Kidney capillary endothelial cell (primary cell): Measurements from ENCODE around the gene C5AR1.
A peak's percentile ranks its signal among the peaks of the same experiment; 100 is the strongest.
"Not testable (repeated sequence)": the region's sequence is repeated elsewhere in the genome, so short reads cannot be mapped to it uniquely, and the experiment has no call there.

Experiments
- DNase-seq: peaks from one replicate; pipeline ENCODE4 v3.0.0-alpha.2; 2018; ENCODE audit warnings: low spot score

C5AR1 gene

GRCh38 chr19:47331931-47332547 is 22.4 kb downstream of the C5AR1 start, which contains the start of gene C5AR2:
TSS of gene C5AR2 (plus strand) at chr19:47332175. CDS start at chr19:47340800, 8,625 bp downstream.
- no peak for DNase-seq

- not testable (repeated sequence) for DNase-seq
These were observed 27.4 kb downstream of the C5AR1 start for GRCh38 chr19:47336765-47337718.

DNA sequence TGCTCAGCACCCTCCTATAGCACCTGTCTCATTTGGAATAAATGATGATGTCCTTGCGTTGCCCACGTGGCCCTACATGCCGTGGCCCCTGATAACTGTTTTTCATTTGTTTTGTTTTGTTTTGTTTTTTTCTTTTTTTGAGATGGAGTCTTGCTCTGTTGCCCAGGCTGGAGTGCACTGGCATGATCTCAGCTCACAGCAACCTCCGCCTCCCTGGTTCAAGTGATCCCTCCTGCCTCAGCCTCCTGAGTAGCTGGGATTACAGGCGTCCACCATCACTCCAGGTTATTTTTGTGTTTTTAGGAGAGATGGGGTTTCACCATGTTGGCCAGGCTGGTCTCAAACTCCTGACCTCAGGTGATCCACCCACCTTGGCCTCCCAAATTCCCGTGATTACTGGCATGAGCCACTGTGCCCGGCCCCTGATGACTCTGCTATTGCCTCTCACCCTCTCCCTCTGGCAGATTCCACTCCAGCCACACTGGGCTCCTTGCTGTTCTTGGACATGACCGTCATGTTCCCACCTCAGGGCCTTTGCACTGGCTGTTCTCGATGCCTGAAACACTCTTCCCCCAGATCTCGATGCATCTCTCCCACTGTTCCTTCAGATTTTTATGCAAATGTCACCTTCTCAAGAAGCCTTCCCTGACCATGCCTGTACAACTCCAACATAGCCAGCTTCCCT is 29.7 kb downstream of the C5AR1 start:
- no peak for DNase-seq

GRCh38 chr19:47340477-47341208 is 31.0 kb downstream of the C5AR1 start:
- no peak for DNase-seq

GRCh38 chr19:47341734-47342133 is 32.1 kb downstream of the C5AR1 start:
- DNase-seq, result no peak

DNA sequence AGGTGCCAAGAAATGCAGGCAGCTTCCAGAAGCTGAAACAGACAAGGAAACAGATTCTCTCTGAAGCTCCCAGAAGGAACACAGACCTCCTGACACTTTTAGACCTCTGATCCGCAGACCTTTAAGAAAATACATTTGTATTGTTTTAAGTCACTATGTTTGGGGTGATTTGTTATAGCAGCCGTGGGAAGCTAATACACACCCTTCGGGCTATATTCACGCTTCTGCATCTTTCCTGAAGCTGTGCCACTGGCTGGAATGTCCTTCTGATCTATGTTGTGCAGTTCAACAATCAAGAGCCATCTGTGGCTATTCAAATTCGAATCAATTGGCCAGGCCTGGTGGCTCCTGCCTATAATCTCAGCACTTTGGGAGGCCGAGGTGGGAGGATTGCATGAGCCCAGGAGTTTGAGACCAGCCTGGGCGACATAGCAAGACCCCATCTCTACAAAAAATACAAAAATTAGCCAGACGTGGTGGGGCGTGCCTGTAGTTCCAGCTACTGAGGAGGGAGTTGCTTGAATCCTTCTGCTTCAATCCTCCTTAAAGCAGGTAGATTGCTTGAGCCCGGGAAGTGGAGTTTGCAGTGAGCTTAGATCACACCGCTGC is 33.6 kb downstream of the C5AR1 start:
- DNase-seq, result no peak

DNA sequence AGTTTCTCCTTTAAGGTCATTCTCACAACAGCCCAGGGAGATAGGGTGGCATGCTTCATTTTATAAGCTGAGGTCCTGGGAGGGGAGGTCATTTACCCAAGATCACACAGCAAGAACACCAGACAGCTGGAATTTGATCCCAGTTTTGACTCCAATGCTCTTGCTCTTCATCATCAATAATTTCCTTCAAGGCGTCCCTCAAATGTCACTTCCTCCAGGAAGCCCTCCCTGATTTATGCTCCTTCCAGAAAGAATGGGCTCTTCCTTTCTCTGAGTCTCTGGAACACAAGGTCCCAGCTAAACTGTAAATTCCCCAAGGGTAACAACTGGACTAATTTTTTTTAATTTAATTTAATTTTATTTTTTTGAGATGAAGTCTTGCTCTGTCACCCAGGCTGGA is 34.8 kb downstream of the C5AR1 start:
- no peak for DNase-seq

DNA sequence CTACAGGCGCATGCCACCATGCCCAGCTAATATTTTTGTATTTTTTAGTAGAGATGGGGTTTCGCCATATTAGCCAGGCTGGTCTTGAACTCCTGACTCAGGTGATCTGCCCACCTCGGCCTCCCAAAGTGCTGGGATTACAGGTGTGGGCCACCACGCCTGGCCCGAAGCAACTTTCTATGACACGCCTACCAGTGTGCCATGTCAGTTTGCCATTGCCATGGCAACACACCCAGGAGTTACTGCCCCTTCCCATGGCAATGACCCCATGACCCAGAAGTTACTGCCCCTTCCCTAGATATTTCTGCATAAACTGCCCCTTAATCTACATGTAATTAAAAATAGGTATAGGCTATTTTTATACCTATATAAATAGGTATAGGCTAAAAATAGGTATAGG is 36.4 kb downstream of the C5AR1 start:
- DNase-seq, result not testable (repeated sequence)

GRCh38 chr19:47348819-47349795 is 39.4 kb downstream of the C5AR1 start, which contains the start of gene DHX34:
TSS of gene DHX34 (plus strand) at chr19:47349315. CDS start at chr19:47353031, 3,716 bp downstream.
- peak; percentile 94 for DNase-seq

GRCh38 chr19:47350630-47351029 is 41.0 kb downstream of the C5AR1 start:
- no peak for DNase-seq

- no peak for DNase-seq
These were observed 41.9 kb downstream of the C5AR1 start for GRCh38 chr19:47351548-47351947.

DNA sequence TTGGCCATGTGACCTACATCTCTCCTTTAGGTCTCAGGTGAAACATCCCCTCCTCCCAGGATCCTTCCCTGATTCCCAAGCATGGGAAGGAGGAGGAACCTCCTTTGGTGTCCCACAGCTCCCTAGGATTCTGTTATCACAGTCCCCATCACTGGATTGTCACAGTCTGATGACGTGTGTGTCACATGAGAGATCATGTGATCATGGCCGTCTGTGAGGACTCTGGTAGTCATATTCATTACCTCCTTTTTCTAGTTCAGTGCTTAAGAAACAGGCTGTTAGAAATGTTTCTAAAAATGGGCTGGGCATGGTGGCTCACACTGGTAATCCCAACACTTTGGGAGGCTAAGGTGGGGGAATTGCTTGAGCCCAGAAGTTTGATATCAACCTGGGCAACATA is 42.4 kb downstream of the C5AR1 start:
- DNase-seq, result no peak

DNA sequence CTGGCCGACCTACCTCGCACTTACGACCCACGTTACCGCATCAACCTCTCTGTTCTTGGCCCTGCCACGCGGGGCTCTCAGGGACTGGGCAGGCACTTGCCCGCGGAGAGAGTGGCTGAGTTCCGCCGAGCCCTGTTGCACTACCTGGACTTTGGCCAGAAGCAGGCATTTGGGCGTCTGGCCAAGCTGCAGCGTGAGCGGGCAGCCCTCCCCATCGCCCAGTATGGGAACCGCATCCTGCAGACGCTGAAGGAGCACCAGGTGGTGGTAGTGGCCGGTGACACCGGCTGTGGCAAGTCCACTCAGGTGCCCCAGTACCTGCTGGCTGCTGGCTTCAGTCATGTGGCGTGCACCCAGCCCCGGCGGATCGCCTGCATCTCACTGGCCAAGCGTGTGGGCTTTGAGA is 43.6 kb downstream of the C5AR1 start:
- no peak for DNase-seq

DNA sequence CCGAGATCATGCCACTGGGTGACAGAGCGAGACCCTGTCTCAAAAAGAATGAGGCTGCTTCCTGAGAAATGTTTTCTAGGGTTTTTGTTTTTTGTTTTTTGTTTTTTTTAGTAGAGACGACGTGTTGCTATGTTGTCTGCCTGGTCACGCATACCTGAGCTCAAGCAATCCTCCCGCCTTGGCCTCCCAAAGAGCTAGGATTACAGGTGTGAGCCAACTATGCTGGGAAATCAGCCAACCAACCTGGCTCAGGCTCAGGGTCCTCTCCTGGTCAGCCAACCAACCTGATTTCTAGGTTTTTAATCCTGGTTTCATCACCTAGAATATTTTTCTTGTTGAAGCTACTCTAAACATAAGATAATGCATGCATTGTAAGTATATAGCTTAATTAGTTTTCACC is 47.2 kb downstream of the C5AR1 start:
- DNase-seq, result no peak

DNA sequence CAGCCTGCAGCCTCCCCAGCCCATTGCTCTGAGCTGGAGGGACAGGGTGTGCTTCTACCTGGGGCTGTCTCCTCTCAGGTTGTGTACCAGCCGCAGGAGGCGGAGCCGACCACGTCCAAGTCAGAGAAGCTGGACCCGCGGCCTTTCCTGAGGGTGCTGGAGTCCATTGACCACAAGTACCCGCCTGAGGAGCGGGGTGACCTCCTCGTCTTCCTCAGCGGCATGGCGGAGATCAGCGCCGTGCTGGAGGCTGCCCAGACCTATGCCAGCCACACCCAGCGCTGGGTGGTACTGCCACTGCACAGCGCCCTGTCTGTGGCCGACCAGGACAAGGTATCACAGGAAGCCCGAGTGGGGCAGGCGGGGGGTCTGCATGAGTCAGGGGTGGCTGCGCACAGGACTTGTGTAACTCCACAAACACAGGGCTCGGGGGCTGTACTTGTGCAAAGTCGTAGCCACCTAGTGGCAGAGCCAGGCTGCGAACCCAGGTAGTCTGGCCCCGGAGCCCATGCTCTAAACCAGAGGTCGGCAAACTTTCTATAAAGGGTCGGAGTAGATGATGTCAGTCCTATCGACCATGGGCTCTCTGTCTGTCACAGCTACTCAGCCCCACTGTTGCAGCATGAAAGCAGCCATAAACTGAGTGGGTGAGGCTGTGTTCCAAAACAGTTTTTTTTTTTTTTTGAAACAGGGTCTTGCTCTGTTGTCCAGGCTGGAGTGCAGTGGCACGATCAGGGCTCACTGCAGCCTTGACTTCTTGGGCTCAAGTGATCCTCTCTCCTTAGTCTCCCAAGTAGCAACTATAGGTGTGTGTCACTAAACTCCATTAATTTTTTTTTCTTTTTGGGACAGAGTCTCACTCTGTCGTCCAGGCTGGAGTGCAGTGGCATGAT is 48.4 kb downstream of the C5AR1 start:
- no peak for DNase-seq

- DNase-seq, result no peak
These were observed 49.3 kb downstream of the C5AR1 start for GRCh38 chr19:47358936-47359335.

DNA sequence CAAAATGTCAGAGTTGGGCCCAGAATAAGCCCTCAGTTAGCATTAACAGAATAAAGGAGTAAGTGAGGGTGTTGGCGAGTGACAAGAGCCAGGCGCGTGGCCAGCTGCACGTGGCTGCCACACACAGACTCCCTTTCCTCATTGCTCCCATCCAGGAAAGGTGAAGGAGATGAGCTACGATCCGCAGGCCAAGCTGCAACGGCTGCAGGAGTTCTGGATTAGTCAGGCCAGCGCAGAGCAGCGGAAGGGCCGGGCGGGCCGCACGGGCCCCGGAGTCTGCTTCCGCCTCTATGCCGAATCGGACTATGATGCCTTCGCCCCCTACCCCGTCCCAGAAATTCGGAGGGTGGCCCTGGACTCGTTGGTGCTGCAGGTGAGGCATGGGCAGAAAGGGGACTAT is 52.7 kb downstream of the C5AR1 start:
- no peak for DNase-seq

DNA sequence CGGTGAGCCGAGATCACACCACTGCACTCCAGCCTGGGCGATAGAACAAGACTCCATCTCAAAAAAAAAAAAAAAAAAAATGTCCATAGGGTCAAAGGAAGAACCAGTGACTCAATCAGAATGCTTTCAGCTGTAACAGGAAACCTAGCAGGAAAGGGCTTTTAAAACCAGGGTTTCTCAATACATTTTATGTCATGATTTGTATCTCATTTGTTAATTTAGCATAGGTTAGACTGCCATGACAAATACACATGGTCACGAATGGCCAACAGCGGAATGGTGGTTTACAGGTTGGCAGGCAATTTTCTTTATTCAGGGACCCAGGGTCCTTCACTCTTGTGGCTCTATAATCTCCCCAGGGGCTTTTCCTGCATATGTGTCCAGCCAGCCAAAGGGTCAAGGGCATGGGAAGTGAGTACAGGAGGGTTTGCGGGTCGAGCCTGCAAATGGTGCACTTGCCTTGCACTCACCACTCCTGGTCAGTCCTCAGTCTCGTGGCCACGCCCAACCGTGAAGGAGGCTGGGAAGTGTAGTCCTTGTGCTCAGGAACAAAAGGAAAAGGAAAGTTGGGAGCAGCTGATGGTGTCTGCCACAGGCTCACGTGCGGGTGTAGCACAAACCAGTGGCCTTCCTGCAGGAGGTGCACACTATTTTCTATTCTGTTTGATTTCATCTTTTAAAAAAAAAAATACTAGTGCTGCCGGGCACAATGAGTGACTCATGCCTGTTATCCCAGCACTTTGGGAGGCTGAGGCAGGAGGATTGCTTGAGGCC is 54.3 kb downstream of the C5AR1 start:
- DNase-seq, result peak; percentile 76
